Left renal pelvis (tissue), 4 donors: ENCODE data around the gene MAP10. TPM values are rescaled to one million over a fixed set of nuclear protein-coding genes. Genes with fewer than 3 reads are reported as not detected.

Experiments
- DNase-seq, 4 donors: peaks; one replicate each; pipeline ENCODE4 v3.0.0-alpha.2; 2013; ENCODE audit warnings: low read depth in 4 of 4, low spot score in 3 of 4
- polyA plus RNA-seq, 4 donors: library from polyadenylated mRNA; unstranded; fragments of 120-200 nt; gene quantifications; one replicate each; pipeline ENCODE4 v1.2.1, GENCODE V29; 2013; ENCODE audit not compliant: insufficient read length in 4 of 4

MAP10 gene
- polyA plus RNA-seq, 4 donors, result 4.5 to 7.2 (median 5.2) TPM

- no peak for DNase-seq
Measured at GRCh38 chr1:232854798-232855159, 49.6 kb downstream of the MAP10 start.

GRCh38 chr1:232856541-232856940 is 51.3 kb downstream of the MAP10 start:
- DNase-seq, result no peak

Other genes with a start within 250 kb of the MAP10 start
- gene SIPA1L2, start 175.3 kb upstream of the MAP10 start, polyA plus RNA-seq, result 10 to 100 TPM; 30.4 to 40.9 (median 34.6) TPM
- gene NTPCR, start 145.2 kb downstream of the MAP10 start, polyA plus RNA-seq, result 10 to 100 TPM; 47.5 to 77.7 (median 64.6) TPM